B cell (primary cell): ENCODE measurements around the gene MIPOL1. TPM values are rescaled to one million over a fixed set of nuclear protein-coding genes. Genes with fewer than 3 reads are reported as not detected.

Source experiments
- ATAC-seq: fragments of 200-7000 bp; cut with Tn5 transposase; one replicate; pipeline ENCODE4 v1.10.0; 2021; ENCODE audit warnings: low read depth, mild to moderate bottlenecking, moderate number of reproducible peaks, moderate library complexity
- CTCF ChIA-PET: fragments of 350-600 bp; sonication (Branson Sonifier 250); formaldehyde crosslinking; loops from one replicate; lab custom pipeline; 2021; ENCODE audit warnings: antibody characterized with exemption, inconsistent platforms; lab: Charles Lee
- POLR2A ChIA-PET: fragments of 350-600 bp; sonication (Branson Sonifier 250); formaldehyde crosslinking; loops from one replicate; lab custom pipeline; 2021; ENCODE audit warnings: antibody characterized with exemption; lab: Charles Lee
- DNase-seq: peaks from one replicate; pipeline ENCODE4 v3.0.0; 2013
- H2AFZ ChIP-seq: 2 replicates; pipeline ENCODE4 v1.6.1; 2012; ENCODE audit warnings: mild to moderate bottlenecking, low read depth, low read length; ENCODE audit not compliant: insufficient read depth, poor library complexity, severe bottlenecking
- H3K27ac ChIP-seq, 2 donors: 1 replicate in 1 of 2; 2 replicates in 1 of 2; pipeline ENCODE4 v1.5.1; 2012 to 2013; ENCODE audit warnings: low read length in 2 of 2, mild to moderate bottlenecking in 2 of 2, moderate library complexity in 1 of 2
- H3K27me3 ChIP-seq, 4 experiments: fragments of 200-600 bp in 1 of 4; sonication (generic) in 1 of 4; replicated peaks in 1 of 4; 1 replicate in 2 of 4; 2 replicates in 2 of 4; pipeline versions ENCODE4 v1.6.1 to v1.7.0; 2013 to 2016; ENCODE audit warnings: low read length in 3 of 4, mild to moderate bottlenecking in 2 of 4, mixed read lengths in 1 of 4, moderate library complexity in 1 of 4; ENCODE audit not compliant: insufficient read depth in 4 of 4, control insufficient read depth in 3 of 4; ENCODE audit errors: control extremely low read depth in 1 of 4
- H3K36me3 ChIP-seq, 2 experiments: replicated peaks in 1 of 2; 1 replicate in 1 of 2; 2 replicates in 1 of 2; pipeline versions ENCODE4 v1.6.1 to v1.7.1; 2013; ENCODE audit warnings: low read length in 1 of 2; ENCODE audit not compliant: insufficient read depth in 2 of 2, control insufficient read depth in 1 of 2; ENCODE audit errors: control extremely low read depth in 1 of 2, extremely low read depth in 1 of 2
- H3K4me1 ChIP-seq, 2 donors: fragments of 200-600 bp in 1 of 2; sonication (generic) in 1 of 2; 1 replicate in 1 of 2; 2 replicates in 1 of 2; pipeline versions ENCODE4 v1.5.1 to v1.6.1; 2013 to 2017; ENCODE audit warnings: low read length in 2 of 2; ENCODE audit not compliant: control insufficient read depth in 2 of 2, insufficient read depth in 2 of 2
- H3K4me2 ChIP-seq: replicated peaks from 2 replicates; pipeline ENCODE3; 2012; ENCODE audit warnings: mild to moderate bottlenecking, low read depth, low read length; ENCODE audit not compliant: poor library complexity, severe bottlenecking
- H3K4me3 ChIP-seq, 5 experiments: fragments of 200-600 bp in 1 of 5; sonication (generic) in 1 of 5; 1 replicate in 3 of 5; 2 replicates in 2 of 5; pipeline versions ENCODE4 v1.5.1 to v1.7.0; 2011 to 2016; ENCODE audit warnings: low read length in 4 of 5, mild to moderate bottlenecking in 4 of 5, low read depth in 2 of 5, control low read depth in 1 of 5, moderate library complexity in 1 of 5; ENCODE audit not compliant: insufficient read depth in 1 of 5; ENCODE audit errors: control extremely low read depth in 1 of 5, extremely low read depth in 1 of 5
- H3K79me2 ChIP-seq: fragments of 200-600 bp; sonication (generic); one replicate; pipeline ENCODE4 v1.6.0; 2016; ENCODE audit warnings: low read length; ENCODE audit not compliant: control insufficient read depth, insufficient read depth
- H3K9ac ChIP-seq: fragments of 200-600 bp; sonication (generic); 2 replicates; pipeline ENCODE4 v1.6.1; 2017; ENCODE audit warnings: mild to moderate bottlenecking, low read length, moderate library complexity
- H3K9me3 ChIP-seq, 3 donors: one replicate each; pipeline versions ENCODE4 v1.6.1 to v1.7.1; 2013; ENCODE audit warnings: low read length in 2 of 3; ENCODE audit not compliant: control insufficient read depth in 2 of 3, insufficient read depth in 1 of 3; ENCODE audit errors: control extremely low read depth in 1 of 3
- H4K20me1 ChIP-seq: 2 replicates; pipeline ENCODE4 v1.6.0; 2012; ENCODE audit warnings: mild to moderate bottlenecking, low read length; ENCODE audit not compliant: insufficient read depth, control insufficient read depth, poor library complexity, severe bottlenecking
- H3K27ac Mint-ChIP-seq: one replicate; pipeline ENCODE4 v1.8.0; 2021; ENCODE audit warnings: mixed read lengths
- H3K27me3 Mint-ChIP-seq: one replicate; pipeline ENCODE4 v1.8.0; 2021; ENCODE audit warnings: mixed read lengths
- H3K4me1 Mint-ChIP-seq: one replicate; pipeline ENCODE4 v1.8.0; 2021; ENCODE audit warnings: mixed read lengths
- H3K4me3 Mint-ChIP-seq: one replicate; pipeline ENCODE4 v1.8.0; 2021; ENCODE audit warnings: mixed read lengths
- H3K9me3 Mint-ChIP-seq: one replicate; pipeline ENCODE4 v1.8.0; 2022; ENCODE audit warnings: mixed read lengths; ENCODE audit not compliant: insufficient read depth
- CTCF ChIP-seq: fragments of 200-600 bp; IDR thresholded peaks from one replicate; pipeline ENCODE4 v1.8.0; 2022; ENCODE audit warnings: antibody characterized with exemption, mild to moderate bottlenecking
- EZH2 ChIP-seq: IDR thresholded peaks from 2 replicates; pipeline ENCODE4 v1.6.1; 2012; ENCODE audit warnings: borderline replicate concordance, low read depth, mild to moderate bottlenecking, moderate library complexity, low read length; ENCODE audit not compliant: insufficient read depth, poor library complexity, severe bottlenecking
- WGBS: methylation state at CpG from one replicate; pipeline ENCODE4 v1.1.5; 2013; ENCODE audit warnings: missing lambda C conversion rate; ENCODE audit not compliant: insufficient coverage; 5-methylcytosine and 5-hydroxymethylcytosine counted together
- intact Hi-C: fragments of 100-400 bp; cut with micrococcal nuclease; formaldehyde crosslinking; loops from one replicate; pipeline ENCODE4 v1.10.0; 2022
- polyA plus RNA-seq: library from polyadenylated mRNA; depleted of rRNA; stranded (reverse); fragments of >200 nt; gene quantifications from 2 replicates; pipeline ENCODE4 v1.2.3, GENCODE V29; 2012
- total RNA-seq, 2 donors: library from RNA; stranded (reverse); fragments of 120-200 nt in 1 of 2; gene quantifications; 1 replicate in 1 of 2; 2 replicates in 1 of 2; pipeline versions ENCODE4 v1.2.3 to v1.2.4, GENCODE V29; 2013 to 2022

The MIPOL1 gene
- total and polyA plus RNA-seq, 2 donors (not counting 1 experiment from before 2014, with no cell fraction given) = 0.17 TPM; not detected in 1

DNA sequence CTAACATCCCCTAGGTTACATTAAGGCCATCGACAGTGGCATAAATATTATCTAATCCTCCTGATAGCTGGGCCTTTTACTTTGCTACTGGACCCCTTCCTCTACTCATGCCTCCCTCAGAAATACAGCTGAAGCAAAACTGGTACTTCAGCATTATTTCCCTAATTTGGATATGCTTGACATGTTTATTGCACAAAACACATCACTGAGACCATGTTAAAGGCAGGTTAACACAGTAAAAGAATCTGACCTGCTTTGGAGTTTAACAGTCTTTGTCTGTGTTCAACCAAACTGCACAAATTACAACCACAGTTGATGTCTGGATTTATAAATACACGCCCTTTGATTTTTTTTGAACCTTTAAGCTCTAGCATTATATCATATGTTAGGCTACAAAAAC is 240.7 kb downstream of the MIPOL1 start:
- Mint-ChIP-seq H3K4me3 (no peak overlapping the region), H3K27ac (no peak overlapping the region), H3K9me3 (no peaks in the 10 kb centered on the region), H3K4me1 (no peaks in the 10 kb centered on the region), H3K27me3 (no peaks in the 10 kb centered on the region)
- Histone ChIP-seq H3K4me3 (no peak overlapping the region), H2AFZ (no peak overlapping the region), H3K27me3 (no peaks in the 10 kb centered on the region), H3K9ac (no peak overlapping the region), H3K27ac (no peak overlapping the region), H3K9me3 (no peaks in the 10 kb centered on the region), H4K20me1 (no peaks in the 10 kb centered on the region), H3K4me2 (no peak overlapping the region), H3K79me2 (no peaks in the 10 kb centered on the region), H3K4me1 (no peaks in the 10 kb centered on the region), H3K36me3 (no peaks in the 10 kb centered on the region)
- WGBS = 78% methylated on average over 1 of the region's 2 CpGs
- DNase-seq = no peak
- ChIA-PET CTCF (no interaction called here), POLR2A (no interaction called here)
- ATAC-seq = no peak
- TF ChIP-seq EZH2 = no peak
- no peak for TF ChIP-seq CTCF
- intact Hi-C loops = no loop called here

GRCh38 chr14:37443461-37443860 is 245.7 kb downstream of the MIPOL1 start:
- Histone ChIP-seq H3K4me3 (no peak overlapping the region), H3K79me2 (no peaks in the 10 kb centered on the region), H4K20me1 (no peaks in the 10 kb centered on the region), H3K9ac (no peak overlapping the region), H2AFZ (no peak overlapping the region), H3K36me3 (no peaks in the 10 kb centered on the region), H3K27me3 (no peaks in the 10 kb centered on the region), H3K4me1 (no peaks in the 10 kb centered on the region), H3K27ac (no peak overlapping the region), H3K4me2 (no peak overlapping the region), H3K9me3 (no peaks in the 10 kb centered on the region)
- no peaks in the 10 kb centered on the region for H3K4me1 Mint-ChIP-seq
- H3K27me3 Mint-ChIP-seq = no peaks in the 10 kb centered on the region
- intact Hi-C loops = no loop called here
- ATAC-seq (no peak), DNase-seq (no peak)
- POLR2A ChIA-PET = no interaction called here
- CTCF ChIA-PET = no interaction called here
- TF ChIP-seq EZH2 (no peak), CTCF (no peak)
- no peak overlapping the region for H3K27ac Mint-ChIP-seq
- H3K9me3 Mint-ChIP-seq = no peaks in the 10 kb centered on the region
- no peak overlapping the region for H3K4me3 Mint-ChIP-seq
- WGBS = no CpG with 5 or more reads among the region's 1 CpG
